ENCODE measurements around the gene GGTLC2. TPM values are rescaled to one million over a fixed set of nuclear protein-coding genes. Genes with fewer than 3 reads are reported as not detected.

Gene GGTLC2
- total and polyA plus RNA-seq, 2 experiments from 2014 or later: 0.37 TPM; not detected in 1

DNA sequence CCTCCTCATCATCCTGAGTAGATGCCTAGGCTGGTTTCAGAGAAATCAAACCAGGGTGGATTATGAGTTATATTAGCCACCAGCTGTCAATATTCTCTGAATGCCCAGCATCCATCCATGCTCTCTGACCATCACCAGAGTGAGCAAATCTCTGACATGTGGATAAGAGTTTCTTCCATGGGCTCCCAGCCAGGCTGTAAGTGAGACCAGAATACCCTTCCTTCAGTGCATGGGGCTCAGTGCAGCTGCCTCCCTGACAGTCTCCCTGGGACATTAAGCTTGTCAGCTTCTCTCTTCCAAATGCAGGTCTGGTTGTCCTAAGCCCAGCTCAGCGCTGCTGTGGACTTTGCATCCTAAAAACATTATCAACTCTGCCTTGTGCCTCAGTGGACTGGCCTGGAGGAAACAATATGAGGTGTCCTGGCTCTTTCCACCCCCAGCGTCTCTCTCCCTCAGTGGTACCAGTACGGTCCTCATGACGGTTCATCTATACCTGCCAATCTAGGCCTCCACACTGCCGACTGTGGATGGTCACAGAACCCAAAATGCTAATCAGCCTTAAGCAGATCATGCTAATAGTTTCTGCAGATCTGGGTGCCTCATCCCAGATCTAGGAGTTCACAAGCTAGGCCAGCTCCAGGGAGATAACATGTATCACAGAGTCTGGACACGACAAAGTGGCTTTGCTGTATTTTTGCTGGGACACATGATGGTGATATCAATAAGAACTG, 43.7 kb upstream of the GGTLC2 start:
- H3K9me2 ChIP-seq (replicated peaks; ENCODE audit: insufficient read depth): no peaks in the 10 kb centered on the region
- 93% methylated on average over 6 of the region's 6 CpGs for WGBS (ENCODE audit: low lambda C conversion rate, missing lambda C conversion rate)
- no peak for DNase-seq (ENCODE audit: low spot score)
- no peaks in the 10 kb centered on the region for H3K9me3 ChIP-seq (ENCODE audit: low read depth)
- no peak overlapping the region for H3K27ac ChIP-seq
- H3K27me3 ChIP-seq: no peaks in the 10 kb centered on the region
- H3K79me2 ChIP-seq: no peaks in the 10 kb centered on the region
- no peaks in the 10 kb centered on the region for H4K20me1 ChIP-seq (ENCODE audit: insufficient read depth, poor library complexity, severe bottlenecking)
- H3K4me1 ChIP-seq (ENCODE audit: insufficient read depth): no peaks in the 10 kb centered on the region
- H3K4me3 ChIP-seq: no peak overlapping the region
- no peaks in the 10 kb centered on the region for H3K36me3 ChIP-seq (replicated peaks; ENCODE audit: insufficient read depth, low read depth)
- no peak overlapping the region for H2AFZ ChIP-seq
- TF ChIP-seq CTCF (IDR thresholded peaks at IDR 0.05; ENCODE audit: poor library complexity) (no peak), EZH2 (IDR thresholded peaks at IDR 0.05; ENCODE audit: borderline replicate concordance) (no peak), EZH2phosphoT487 (IDR thresholded peaks at IDR 0.05; ENCODE audit: low read depth, severe bottlenecking, unreplicated experiment) (no peak)
- no peak overlapping the region for H3K4me2 ChIP-seq

GRCh38 chr22:22603470-22603947, 40.9 kb upstream of the GGTLC2 start:
- H3K27ac ChIP-seq: no peak overlapping the region
- no peak overlapping the region for H2AFZ ChIP-seq
- no peak overlapping the region for H3K4me3 ChIP-seq
- no peaks in the 10 kb centered on the region for H3K79me2 ChIP-seq
- H3K9me2 ChIP-seq (replicated peaks; ENCODE audit: insufficient read depth): no peaks in the 10 kb centered on the region
- no peak for DNase-seq (ENCODE audit: low spot score)
- no peak overlapping the region for H3K4me2 ChIP-seq
- 77% methylated on average over 3 of the region's 3 CpGs for WGBS (ENCODE audit: low lambda C conversion rate, missing lambda C conversion rate)
- no peaks in the 10 kb centered on the region for H4K20me1 ChIP-seq (ENCODE audit: insufficient read depth, poor library complexity, severe bottlenecking)
- H3K36me3 ChIP-seq (replicated peaks; ENCODE audit: insufficient read depth, low read depth): no peaks in the 10 kb centered on the region
- TF ChIP-seq CTCF (IDR thresholded peaks at IDR 0.05; ENCODE audit: poor library complexity): no peak
- TF ChIP-seq EZH2phosphoT487 (IDR thresholded peaks at IDR 0.05; ENCODE audit: low read depth, severe bottlenecking, unreplicated experiment): no peak
- TF ChIP-seq EZH2 (IDR thresholded peaks at IDR 0.05; ENCODE audit: borderline replicate concordance): no peak
- no peaks in the 10 kb centered on the region for H3K9me3 ChIP-seq (ENCODE audit: low read depth)
- no peaks in the 10 kb centered on the region for H3K27me3 ChIP-seq
- H3K4me1 ChIP-seq (ENCODE audit: insufficient read depth): no peaks in the 10 kb centered on the region

GRCh38 chr22:22604326-22605073, 39.9 kb upstream of the GGTLC2 start:
- Histone ChIP-seq H3K4me3 (no peak overlapping the region), H3K79me2 (no peaks in the 10 kb centered on the region), H4K20me1 (ENCODE audit: insufficient read depth, poor library complexity, severe bottlenecking) (no peaks in the 10 kb centered on the region), H3K27ac (no peak overlapping the region), H3K9me2 (replicated peaks; ENCODE audit: insufficient read depth) (no peaks in the 10 kb centered on the region), H3K4me1 (ENCODE audit: insufficient read depth) (no peaks in the 10 kb centered on the region), H3K9me3 (ENCODE audit: low read depth) (no peaks in the 10 kb centered on the region), H3K27me3 (no peaks in the 10 kb centered on the region), H3K36me3 (replicated peaks; ENCODE audit: insufficient read depth, low read depth) (no peaks in the 10 kb centered on the region), H2AFZ (no peak overlapping the region), H3K4me2 (no peak overlapping the region)
- DNase-seq (ENCODE audit: low spot score): no peak
- WGBS (ENCODE audit: low lambda C conversion rate, missing lambda C conversion rate): 88% methylated on average over 3 of the region's 3 CpGs
- TF ChIP-seq EZH2phosphoT487 (IDR thresholded peaks at IDR 0.05; ENCODE audit: low read depth, severe bottlenecking, unreplicated experiment) (no peak), EZH2 (IDR thresholded peaks at IDR 0.05; ENCODE audit: borderline replicate concordance) (no peak), CTCF (IDR thresholded peaks at IDR 0.05; ENCODE audit: poor library complexity) (no peak)
